ENCODE data around the gene MYH15.

The MYH15 gene

DNA sequence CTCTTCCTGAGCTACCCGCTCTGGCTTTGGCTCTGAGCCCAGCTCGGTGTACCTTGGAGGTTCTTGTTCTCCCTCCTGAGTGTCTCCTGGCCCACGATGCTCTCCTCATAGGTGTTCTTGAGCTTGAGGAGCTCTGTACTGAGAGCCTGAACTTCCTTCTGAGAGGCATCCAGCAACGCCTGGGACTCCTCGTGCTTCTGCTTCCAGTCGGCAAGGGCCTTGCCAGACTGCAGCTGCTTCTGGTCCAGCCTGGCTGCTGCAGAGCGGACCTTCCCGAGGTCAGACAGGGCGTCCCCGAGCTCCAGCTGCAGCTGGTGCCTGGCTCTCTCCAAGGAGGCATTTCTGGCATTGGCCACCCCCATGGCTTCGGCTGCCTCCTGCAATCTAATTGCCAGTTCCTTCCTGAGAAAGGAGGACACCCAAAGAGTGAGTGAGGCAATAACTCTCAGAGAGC, 99.8 kb downstream of the MYH15 start:
- DNase-seq: no peak

DNA sequence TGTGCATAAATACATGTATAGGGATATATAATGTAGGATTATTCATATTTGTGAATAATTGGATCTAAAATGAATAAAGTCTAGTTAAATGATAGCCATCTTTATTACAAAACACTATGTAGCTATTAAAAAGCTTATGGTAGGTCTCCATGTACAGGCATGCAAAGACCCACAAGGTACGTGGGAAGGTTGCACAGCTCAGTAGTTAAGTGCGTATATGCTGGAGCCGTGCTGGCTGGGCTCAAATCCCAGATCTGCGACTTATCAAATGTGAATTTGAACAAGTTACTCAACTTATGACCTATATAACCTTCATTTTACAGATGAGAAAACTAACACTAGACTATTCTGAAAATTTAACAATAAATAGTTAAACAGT, 100.6 kb downstream of the MYH15 start:
- DNase-seq: no peak

DNA sequence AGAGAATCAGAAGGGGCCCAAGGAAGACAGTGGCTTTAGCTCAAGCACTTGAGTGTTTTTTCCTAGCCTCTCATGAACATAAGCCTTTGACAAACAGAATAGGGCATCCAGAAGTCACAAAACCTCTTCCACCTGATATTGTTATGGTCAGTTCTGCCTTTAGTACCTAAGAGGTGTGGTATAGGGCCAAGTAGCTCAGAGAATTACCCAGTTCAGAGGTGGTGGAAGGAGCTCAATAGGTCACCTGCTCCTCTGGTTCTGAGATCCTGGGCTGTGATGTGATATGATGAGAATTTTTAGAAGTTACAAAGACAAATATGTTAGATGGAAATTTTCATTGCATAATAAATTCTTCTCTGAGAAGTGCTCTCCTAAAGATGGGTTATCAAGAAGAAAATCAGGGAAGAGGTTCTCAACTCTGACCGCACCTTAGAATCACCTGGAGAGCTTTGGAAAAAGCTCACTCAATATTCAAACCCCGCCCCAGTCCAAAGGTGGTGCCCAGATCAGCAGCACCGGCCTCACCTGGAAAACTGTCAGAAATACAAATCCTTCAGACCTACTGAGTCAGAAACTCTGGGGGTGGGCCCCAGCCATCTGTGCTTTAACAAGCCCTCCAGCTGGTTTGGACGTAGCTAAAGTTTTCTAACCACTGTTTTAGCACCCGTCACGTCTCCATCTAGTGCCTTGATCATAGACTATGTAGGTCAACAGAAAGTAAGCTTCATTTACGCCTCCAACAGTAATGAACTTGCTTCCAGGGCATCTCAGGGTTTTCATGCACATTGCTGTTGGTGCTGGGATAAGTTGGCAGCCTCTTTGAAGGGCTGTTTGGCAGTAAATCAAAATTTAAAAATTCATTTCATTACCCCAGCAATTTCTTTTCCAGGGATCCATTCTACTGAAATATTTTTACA, 101.3 kb downstream of the MYH15 start:
- DNase-seq: no peak

GRCh38 chr3:108407886-108408285, 102.5 kb downstream of the MYH15 start:
- no peak for DNase-seq

DNA sequence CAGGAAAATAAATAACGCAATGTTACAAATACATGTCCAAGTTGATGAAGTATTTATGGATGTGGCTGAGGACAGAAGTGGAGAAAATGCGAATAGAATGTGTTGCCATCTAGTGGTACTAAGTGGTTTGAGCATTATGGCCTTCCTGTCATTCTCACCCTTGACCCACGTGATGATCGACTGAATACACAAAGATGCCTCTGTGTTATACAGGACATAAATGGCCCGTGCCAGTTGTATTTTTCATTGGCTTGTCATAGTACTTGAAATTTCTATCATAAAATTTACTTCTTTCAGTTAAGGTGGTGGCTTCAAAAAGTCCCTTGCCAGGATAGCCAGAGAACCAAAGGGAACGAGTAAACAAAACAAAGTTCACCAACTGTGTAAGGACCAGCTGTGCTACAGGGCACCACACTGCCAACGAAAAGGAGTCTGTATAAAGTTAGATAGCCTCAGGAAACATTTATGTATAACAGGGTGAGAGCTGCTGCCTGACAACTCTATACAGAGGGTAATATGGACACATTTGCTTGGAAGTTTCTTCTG, 103.7 kb downstream of the MYH15 start:
- no peak for DNase-seq

DNA sequence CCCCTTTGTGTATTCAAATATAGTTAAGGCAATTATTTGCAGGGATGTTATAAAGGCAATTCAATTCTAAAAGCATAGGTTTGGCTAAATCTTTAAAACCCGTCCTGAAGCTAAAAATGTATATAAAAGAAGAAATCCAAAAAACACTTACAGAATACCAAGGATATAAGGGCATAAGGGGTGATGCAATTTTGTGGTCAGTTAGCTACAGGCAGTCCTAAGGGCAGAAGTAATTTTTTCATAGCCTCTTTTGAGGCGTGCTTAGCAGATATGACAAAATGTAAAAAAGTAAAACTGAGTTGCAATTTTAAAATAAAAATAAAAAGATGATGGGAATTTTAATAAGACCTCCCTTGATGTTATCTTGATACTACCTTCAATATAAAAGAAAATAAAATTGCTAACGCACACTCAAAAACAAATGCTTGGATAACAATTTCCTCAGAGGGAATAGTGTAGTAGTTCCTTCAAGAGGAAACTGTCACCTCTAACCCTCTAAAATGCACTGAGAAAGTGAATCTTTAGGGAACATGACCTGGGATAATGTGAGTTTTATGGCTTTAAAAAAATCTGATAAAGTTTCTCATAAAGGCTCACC, 104.2 kb downstream of the MYH15 start:
- DNase-seq: no peak

- DNase-seq: no peak
Measured at GRCh38 chr3:108404368-108404767, 106.0 kb downstream of the MYH15 start.

- DNase-seq: no peak
Measured at GRCh38 chr3:108403686-108404345, 106.6 kb downstream of the MYH15 start.

- no peak for DNase-seq
Measured at GRCh38 chr3:108403198-108403597, 107.2 kb downstream of the MYH15 start.

DNA sequence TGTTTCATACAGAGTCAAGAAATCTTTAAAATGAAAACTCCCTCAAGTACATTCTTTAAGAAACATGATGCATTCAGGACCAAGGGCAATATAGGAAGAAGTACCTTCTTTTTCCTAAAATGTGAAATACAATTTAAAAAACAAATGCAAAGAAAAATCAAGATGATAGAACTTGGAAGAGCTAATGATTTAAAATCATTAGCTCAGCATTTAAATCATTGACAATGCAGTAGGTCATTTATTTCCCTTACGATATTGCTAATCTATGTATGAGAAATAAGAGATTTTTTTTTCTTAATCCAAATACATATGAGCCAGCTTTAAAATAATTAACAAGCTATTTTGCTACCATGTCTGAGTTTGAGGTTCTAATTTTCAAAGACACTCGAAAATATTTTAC, 108.6 kb downstream of the MYH15 start:
- DNase-seq: no peak

DNA sequence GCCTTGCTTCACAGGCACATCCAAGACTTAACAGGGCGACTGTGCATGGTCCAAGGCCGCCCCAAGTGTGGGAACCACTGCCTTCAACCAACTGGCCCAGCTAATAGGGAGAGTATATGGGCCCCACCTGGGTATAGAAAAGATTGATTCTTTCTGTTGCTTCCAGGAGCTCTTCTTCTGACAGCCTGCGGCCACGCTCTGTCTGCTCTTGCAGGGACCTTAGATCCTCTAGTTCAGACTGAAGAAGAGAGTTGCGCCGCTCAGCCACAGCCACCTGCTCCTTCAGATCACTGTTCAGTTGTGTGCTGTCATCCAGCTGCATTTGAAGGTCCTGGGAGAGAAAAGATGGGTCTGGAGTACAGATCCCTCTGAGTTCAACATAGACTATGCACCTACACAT, 111.9 kb downstream of the MYH15 start:
- no peak for DNase-seq

DNA sequence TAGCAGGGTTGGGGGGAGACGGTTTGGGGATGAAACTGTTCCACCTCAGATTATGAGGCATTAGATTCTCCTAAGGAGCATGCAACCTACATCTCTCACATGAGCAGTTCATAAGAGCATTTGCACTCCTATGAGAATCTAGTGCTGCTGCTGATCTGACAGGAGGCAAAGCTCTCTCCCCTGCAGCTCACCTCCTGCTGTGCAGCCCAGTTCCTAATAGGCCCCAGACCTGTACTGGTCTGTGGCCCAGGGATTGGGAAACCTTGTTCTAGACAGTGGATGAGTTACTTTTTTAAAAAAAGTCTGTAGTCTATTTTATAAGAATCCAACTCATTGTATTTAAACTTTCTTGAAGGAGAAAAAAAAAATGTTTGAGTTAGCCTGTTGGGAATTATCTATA, 114.1 kb downstream of the MYH15 start:
- no peak for DNase-seq

DNA sequence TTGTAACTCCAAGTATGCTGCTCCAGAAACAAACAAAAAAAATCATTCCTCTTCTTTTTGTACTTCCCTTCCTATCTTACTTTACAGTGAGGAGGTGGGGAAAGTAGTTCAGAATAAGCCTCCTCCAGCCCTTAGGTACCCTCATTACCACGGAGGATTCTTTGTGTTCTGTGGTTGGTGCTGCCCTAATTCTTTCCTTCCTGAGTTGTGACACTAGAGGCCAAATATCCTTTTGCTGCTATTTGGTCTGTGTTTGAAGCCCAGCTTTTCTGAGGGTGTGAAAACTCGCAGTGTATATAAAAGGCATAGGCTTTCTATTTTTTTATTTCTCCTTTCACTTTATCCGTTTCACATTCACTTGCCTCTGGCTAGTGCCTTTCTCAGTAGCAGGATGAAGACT, 115.8 kb downstream of the MYH15 start:
- DNase-seq: no peak

- DNase-seq: no peak
Measured at GRCh38 chr3:108394016-108394415, 116.4 kb downstream of the MYH15 start.

GRCh38 chr3:108393128-108393900, 117.1 kb downstream of the MYH15 start:
- DNase-seq: no peak

DNA sequence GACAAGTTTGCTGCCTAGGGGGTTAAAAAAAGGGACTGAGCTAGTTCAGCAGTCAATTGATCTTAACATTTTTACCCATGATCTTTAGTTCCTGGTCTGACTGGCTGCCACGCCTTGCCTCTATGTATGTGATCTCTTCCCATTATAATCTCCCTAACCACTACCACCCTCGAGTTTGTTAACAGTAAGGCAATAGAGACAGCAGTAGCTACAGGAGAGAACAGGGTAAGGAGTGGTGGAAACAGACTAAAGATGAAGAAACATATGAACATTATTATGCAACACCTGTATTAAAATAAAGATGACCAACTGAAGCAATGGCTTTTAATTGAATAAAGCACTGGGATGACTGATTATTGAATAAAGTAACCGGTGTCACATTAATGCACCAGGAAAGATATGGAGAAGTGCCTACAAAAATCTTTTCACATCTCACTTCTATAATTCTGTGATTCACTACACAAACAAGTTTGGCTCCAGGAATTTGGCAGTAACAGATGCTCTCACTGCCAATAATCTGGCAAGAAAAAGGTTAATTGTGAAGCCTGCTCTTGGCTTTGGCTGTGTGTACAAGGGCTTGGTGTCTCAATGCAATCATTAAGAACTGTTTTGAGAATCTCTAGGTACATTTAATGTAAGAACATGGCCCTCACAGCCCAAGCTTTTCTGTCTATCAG, 118.3 kb downstream of the MYH15 start:
- DNase-seq: no peak

DNA sequence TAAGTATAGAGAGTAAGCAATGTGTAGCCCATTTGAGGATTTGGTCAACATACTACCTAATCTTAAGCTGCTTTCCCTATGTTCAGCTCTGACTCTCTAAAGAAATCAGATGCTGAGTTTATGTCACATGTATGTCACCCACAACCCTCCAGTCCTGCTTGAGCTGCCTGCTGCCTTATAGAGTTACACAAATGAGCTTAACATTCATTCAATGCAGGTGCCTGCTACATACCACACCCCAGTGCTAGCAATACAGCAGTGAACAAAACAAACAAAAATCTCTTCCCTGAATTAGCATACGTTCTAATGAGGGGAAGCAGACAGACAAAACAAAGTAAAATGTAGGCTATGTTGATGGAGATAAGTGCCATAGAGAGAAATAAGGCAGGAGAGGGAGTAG, 121.0 kb downstream of the MYH15 start:
- DNase-seq: no peak

- no peak for DNase-seq
Measured at GRCh38 chr3:108388136-108389132, 122.0 kb downstream of the MYH15 start.

GRCh38 chr3:108387063-108387462, 123.3 kb downstream of the MYH15 start:
- DNase-seq: no peak

GRCh38 chr3:108383306-108383705, 127.1 kb downstream of the MYH15 start:
- no peak for DNase-seq

Data from CD4-positive, alpha-beta T cell treated with Interleukin-15 for 1 hour (primary cell).